Measurements from ENCODE around the gene MCC.

MCC gene

GRCh38 chr5:113188436-113188835, 299.8 kb downstream of the MCC start:
- DNase-seq (ENCODE audit: insufficient read length, low spot score) (no peak), FAIRE-seq (no peak)
- no peak for TF ChIP-seq POLR2A (IDR thresholded peaks at IDR 0.05; ENCODE audit: low read depth, low read length)

GRCh38 chr5:113187906-113188305, 300.3 kb downstream of the MCC start:
- DNase-seq (ENCODE audit: insufficient read length, low spot score) (no peak), FAIRE-seq (no peak)
- no peak for TF ChIP-seq POLR2A (IDR thresholded peaks at IDR 0.05; ENCODE audit: low read depth, low read length)

- no peak for FAIRE-seq
Observed at GRCh38 chr5:113186061-113186460, 302.2 kb downstream of the MCC start.

GRCh38 chr5:113183694-113184093, 304.6 kb downstream of the MCC start:
- DNase-seq (ENCODE audit: insufficient read length, low spot score) (no peak), FAIRE-seq (no peak)
- TF ChIP-seq POLR2A (IDR thresholded peaks at IDR 0.05; ENCODE audit: low read depth, low read length) = no peak

More at GRCh38 chr5:113186061-113186460, 302.2 kb downstream of the MCC start:
- DNase-seq (ENCODE audit: insufficient read length, low spot score) = no peak
- no peak for TF ChIP-seq POLR2A (IDR thresholded peaks at IDR 0.05; ENCODE audit: low read depth, low read length)

GRCh38 chr5:113182658-113183344, 305.5 kb downstream of the MCC start:
- TF ChIP-seq POLR2A (IDR thresholded peaks at IDR 0.05; ENCODE audit: low read depth, low read length) = no peak
- FAIRE-seq = no peak
- no peak for DNase-seq (ENCODE audit: insufficient read length, low spot score)

GRCh38 chr5:113181853-113182490, 306.3 kb downstream of the MCC start:
- FAIRE-seq (no peak), DNase-seq (ENCODE audit: insufficient read length, low spot score) (no peak)
- no peak for TF ChIP-seq POLR2A (IDR thresholded peaks at IDR 0.05; ENCODE audit: low read depth, low read length)

- FAIRE-seq (no peak), DNase-seq (ENCODE audit: insufficient read length, low spot score) (no peak)
- TF ChIP-seq POLR2A (IDR thresholded peaks at IDR 0.05; ENCODE audit: low read depth, low read length) = no peak
Observed at GRCh38 chr5:113181409-113181808, 306.8 kb downstream of the MCC start.

GRCh38 chr5:113179156-113179555, 309.1 kb downstream of the MCC start:
- DNase-seq (ENCODE audit: insufficient read length, low spot score) (no peak), FAIRE-seq (no peak)
- TF ChIP-seq POLR2A (IDR thresholded peaks at IDR 0.05; ENCODE audit: low read depth, low read length) = no peak

- TF ChIP-seq POLR2A (IDR thresholded peaks at IDR 0.05; ENCODE audit: low read depth, low read length) = no peak
- FAIRE-seq = no peak
- DNase-seq (ENCODE audit: insufficient read length, low spot score) = no peak
Observed at GRCh38 chr5:113178073-113178779, 310.0 kb downstream of the MCC start.

GRCh38 chr5:113177225-113177624, 311.0 kb downstream of the MCC start:
- no peak for FAIRE-seq
- no peak for DNase-seq (ENCODE audit: insufficient read length, low spot score)
- no peak for TF ChIP-seq POLR2A (IDR thresholded peaks at IDR 0.05; ENCODE audit: low read depth, low read length)

GRCh38 chr5:113176734-113177133, 311.5 kb downstream of the MCC start:
- DNase-seq (ENCODE audit: insufficient read length, low spot score) (no peak), FAIRE-seq (no peak)
- TF ChIP-seq POLR2A (IDR thresholded peaks at IDR 0.05; ENCODE audit: low read depth, low read length) = no peak

GRCh38 chr5:113176196-113176595, 312.1 kb downstream of the MCC start:
- no peak for TF ChIP-seq POLR2A (IDR thresholded peaks at IDR 0.05; ENCODE audit: low read depth, low read length)
- no peak for FAIRE-seq
- no peak for DNase-seq (ENCODE audit: insufficient read length, low spot score)

GRCh38 chr5:113172231-113172826, 315.9 kb downstream of the MCC start:
- no peak for DNase-seq (ENCODE audit: insufficient read length, low spot score)
- FAIRE-seq = no peak
- no peak for TF ChIP-seq POLR2A (IDR thresholded peaks at IDR 0.05; ENCODE audit: low read depth, low read length)

- no peak for FAIRE-seq
- no peak for DNase-seq (ENCODE audit: insufficient read length, low spot score)
- TF ChIP-seq POLR2A (IDR thresholded peaks at IDR 0.05; ENCODE audit: low read depth, low read length) = no peak
Observed at GRCh38 chr5:113171520-113171919, 316.7 kb downstream of the MCC start.

Measured in H54 (cell line).